GM11168 (cell line): ENCODE measurements around the gene CAST.

ENCODE experiments used
- in situ Hi-C: fragments of 300-500 bp; cut with MboI; formaldehyde crosslinking; loops from one replicate; pipeline ENCODE4 v1.12.0; 2022; ENCODE audit warnings: low sequenced_read_pairs; ENCODE audit not compliant: unreplicated experiment

CAST gene

DNA sequence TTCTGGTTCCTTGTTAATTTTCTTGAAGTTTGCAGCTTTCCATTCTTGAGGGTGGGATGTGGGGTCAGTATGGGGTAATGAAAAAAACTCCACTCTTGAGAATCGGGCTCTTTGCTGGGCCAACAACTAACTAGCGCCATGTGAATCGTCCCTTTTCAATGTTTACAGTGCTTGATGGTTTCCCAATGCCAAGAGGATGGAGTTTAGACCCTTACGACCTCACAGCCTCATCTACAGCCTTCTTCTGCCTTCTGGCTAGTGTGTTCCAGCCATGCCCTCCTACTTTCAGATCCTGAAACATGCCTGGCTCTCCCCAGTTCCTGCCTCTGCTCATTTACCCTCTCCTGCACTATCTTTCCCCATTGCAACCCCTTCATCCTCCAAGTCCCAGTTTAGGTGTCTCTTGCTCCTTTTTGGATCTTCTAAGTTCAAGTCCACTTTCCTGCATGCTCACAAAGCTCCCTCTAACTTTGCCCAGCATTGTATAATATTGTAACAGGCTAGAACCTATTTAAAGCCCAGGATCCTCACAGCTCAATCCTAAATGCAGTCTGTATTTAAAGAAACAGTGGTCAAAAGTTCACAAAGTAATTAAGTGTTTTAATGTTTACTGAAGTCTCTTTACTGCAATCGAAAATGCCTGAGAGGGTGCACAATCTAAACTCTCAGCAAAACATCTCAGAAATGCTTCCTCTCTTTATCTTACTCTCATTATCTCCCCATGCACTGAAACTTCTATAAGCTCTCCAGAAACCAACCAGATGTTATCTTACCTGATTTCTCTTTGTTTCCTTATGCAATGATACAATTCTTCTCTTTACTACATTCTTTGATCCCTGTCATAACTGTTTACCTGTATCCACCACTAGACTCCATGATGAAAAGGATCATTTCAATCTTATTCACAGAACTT is 20.6 kb upstream of the CAST start:
- in situ Hi-C loops: no loop called here

GRCh38 chr5:96642281-96642640 is 19.9 kb upstream of the CAST start:
- in situ Hi-C loops: no loop called here

- in situ Hi-C loops: no loop called here
Observed at GRCh38 chr5:96645091-96645490, 17.1 kb upstream of the CAST start.

DNA sequence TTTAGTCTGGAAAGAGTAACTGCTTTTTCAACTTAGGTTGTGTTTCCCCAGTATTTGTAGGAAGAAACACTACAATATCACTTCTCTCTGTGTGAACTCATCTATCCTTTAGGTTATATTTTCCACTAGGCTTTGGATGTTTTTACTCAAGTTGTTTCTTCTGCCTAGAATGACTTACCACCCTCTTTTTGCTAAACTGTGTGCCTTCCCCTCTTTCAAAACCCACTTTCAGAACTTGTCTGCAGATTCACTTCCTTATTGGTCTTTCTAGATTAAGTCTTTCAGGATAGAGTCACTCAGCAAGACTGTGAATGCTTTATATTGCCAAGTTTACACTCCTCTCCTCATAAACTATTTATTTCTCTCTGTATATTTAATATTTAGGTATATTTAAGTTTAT is 14.2 kb upstream of the CAST start:
- in situ Hi-C loops: no loop called here

DNA sequence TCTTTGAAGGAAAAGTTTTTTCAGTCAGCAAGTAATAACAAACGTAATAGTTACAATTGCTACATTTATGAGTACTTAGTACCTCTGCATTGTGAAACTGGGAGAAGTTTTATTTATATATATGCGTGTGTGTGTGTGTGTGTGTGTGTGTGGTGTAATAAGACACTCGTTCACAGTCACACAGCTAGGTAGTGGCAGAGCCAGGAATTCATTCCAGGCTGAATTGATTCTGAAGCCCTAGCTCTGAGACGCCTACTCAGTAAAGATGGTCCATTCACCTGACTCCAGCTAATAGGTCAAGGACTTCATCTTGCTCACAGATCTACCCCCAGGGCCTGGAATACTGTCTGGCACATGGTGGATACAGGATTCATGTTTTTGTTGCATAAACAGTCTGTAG is 13.6 kb upstream of the CAST start:
- in situ Hi-C loops: no loop called here

- in situ Hi-C loops: no loop called here
Observed at GRCh38 chr5:96649251-96649662, 12.9 kb upstream of the CAST start.

DNA sequence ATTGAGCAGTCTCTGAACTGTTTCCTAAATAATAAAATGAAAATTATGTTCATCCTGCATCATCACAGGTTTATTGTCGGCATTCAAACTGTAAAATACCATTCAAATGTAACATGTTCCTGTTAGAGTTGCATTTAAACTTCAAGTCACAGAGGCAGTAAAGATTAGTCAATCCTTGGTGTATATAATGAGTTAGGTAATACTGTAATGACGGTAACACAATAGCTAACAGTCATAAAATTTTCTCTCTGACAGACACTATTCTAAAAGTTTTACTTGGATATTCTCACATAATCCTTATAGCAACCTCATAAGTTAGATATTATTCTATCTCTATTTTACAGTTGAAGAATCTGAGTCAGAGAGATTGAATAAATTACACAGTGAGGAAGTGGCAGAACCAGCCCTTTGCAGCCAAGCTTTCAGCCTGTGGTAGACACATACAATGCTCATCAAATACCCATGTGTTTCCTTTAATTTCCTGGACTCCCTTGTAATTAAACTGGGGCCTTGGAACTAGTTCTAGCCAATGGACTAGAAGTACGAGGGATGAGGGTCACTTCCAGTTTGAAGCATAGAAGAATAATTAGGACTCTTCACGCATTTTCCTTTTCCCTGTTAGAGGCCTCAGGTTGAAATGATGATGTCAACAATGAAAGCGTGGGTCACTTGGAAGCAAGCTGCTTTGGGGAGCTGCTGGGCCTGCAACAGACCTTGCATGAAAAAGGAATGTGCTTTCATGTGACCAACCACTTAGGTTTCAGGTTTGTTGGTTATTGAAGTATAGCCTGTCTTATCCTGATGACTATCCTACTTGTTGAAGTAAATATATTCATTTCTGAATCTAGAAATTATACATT is 12.3 kb upstream of the CAST start:
- in situ Hi-C loops: no loop called here

DNA sequence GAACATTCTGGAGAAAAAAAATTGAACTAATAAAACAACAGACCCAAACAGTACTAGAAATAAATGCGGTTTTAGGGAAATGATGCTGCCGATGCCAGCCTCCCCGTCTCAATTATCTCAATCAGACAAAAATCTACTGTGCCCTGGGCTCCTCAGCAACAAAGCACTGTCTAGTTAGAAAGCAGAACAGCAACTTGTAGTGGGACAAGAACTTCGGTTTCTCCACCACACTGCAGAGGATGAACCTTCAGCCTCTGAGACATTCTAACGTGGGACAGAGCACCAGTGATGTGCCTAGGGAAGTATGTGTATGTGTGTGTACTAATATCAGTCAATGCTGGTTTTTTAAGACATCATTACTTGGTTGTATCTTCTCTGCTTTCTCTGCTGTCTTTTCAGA is 11.1 kb upstream of the CAST start:
- in situ Hi-C loops: no loop called here

- in situ Hi-C loops: no loop called here
Observed at GRCh38 chr5:96651948-96652753, 10.0 kb upstream of the CAST start.

- in situ Hi-C loops: no loop called here
Observed at GRCh38 chr5:96652769-96653454, 9.3 kb upstream of the CAST start.

DNA sequence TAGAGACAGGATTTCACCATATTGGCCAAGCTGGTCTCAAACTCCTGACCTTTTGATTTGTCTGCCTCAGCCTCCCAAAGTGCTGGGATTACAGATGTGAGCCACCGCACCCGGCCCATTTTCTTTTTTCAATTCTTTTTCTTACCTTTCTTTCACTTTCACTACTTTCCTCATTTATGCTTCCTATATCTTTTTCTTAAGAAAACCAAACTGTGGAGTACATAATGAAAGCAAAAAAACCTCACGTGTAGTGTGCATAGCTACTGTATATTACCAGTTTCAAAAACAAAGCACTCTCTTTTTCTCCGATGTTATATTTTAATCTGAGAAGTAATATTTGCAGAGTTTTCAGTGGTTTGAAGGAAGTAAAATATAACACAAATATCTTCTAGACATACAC is 8.0 kb upstream of the CAST start:
- in situ Hi-C loops: no loop called here

- in situ Hi-C loops: no loop called here
Observed at GRCh38 chr5:96655085-96655484, 7.1 kb upstream of the CAST start.

DNA sequence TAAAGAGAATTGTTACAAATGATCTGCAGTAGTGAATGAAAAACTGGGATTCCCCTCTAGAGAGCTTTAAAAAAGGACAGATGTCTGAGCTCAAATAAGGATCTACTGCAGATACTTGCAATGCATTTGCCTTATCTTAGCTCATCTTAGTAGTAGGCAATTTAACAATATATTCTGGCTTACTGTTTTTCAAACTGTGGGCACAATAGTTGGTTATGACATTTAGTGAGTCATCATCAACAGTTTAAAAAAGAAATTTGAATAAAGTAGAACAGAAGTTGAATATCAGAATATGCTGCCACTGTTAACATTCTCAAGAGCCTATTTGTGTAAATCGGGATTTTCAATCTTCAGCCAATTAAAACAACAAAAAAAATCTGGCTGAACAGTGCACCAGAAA is 6.7 kb upstream of the CAST start:
- in situ Hi-C loops: no loop called here

DNA sequence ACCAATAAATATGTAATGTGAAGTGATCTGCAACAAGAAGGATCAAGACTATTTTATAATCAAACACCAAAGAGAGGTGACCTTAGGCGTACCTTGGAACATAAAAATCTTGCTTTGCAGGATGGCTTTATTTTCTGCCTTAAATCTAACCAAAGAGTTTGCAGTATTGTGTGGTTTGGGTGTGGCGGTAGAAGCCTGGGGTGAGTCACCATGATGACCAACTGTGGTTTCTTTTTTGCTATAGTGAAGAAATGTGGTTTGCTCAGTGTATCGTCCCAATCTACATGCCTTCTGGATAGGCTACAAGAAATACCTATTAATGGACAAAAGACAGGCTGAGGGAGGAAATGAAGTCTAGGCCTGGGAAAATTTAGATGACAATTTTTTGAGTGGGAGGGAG is 5.1 kb upstream of the CAST start:
- in situ Hi-C loops: no loop called here

- in situ Hi-C loops: no loop called here
Observed at GRCh38 chr5:96658272-96658671, 3.9 kb upstream of the CAST start.

DNA sequence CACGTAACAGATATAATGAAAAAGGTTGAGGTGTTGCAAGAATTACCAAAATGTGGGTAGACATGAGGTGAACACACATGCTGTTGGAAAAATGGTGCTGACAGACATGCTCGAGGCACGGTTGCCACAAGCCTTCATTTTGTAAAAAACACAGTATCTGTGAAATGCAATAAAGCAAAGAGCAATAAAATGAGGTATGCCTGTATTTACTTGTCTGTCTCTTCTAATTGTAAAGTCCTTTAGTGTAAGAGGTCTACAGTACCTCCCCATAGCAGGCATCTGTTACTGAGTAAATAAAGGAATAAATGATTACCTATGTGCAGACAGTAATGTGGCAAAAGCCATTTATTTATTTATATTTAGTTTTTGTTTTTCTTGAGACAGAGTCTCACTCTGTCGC is 3.0 kb upstream of the CAST start:
- in situ Hi-C loops: no loop called here

- in situ Hi-C loops: no loop called here
Observed at GRCh38 chr5:96660971-96661854, 963 bp upstream of the CAST start.

- in situ Hi-C loops: no loop called here
Observed at GRCh38 chr5:96662725-96663518, 746 bp downstream of the CAST start.
